RKO (cell line): ENCODE results near the gene ZBTB4.

Experiments
- DNase-seq: peaks from one replicate; pipeline ENCODE4 v3.0.0-alpha.2; 2016; ENCODE audit warnings: low spot score

The ZBTB4 gene

DNA sequence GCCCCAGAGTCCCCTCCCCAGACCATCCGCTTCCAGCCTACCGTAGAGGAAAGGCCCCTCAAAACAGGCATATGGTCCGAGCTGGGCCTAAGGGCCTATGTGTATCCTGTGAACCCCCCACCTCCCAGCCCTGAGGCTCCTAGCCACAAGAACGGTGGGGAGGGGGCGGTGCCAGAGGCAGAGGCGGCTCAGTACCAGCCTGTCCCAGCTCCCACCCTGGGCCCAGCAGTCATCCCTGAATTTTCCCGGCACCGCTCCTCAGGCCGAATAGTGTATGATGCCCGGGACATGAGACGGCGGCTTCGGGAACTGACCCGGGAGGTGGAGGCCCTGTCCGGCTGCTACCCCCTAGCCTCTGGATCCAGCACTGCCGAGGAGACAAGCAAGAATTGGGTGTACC is 58.2 kb downstream of the ZBTB4 start:
- no peak for DNase-seq

DNA sequence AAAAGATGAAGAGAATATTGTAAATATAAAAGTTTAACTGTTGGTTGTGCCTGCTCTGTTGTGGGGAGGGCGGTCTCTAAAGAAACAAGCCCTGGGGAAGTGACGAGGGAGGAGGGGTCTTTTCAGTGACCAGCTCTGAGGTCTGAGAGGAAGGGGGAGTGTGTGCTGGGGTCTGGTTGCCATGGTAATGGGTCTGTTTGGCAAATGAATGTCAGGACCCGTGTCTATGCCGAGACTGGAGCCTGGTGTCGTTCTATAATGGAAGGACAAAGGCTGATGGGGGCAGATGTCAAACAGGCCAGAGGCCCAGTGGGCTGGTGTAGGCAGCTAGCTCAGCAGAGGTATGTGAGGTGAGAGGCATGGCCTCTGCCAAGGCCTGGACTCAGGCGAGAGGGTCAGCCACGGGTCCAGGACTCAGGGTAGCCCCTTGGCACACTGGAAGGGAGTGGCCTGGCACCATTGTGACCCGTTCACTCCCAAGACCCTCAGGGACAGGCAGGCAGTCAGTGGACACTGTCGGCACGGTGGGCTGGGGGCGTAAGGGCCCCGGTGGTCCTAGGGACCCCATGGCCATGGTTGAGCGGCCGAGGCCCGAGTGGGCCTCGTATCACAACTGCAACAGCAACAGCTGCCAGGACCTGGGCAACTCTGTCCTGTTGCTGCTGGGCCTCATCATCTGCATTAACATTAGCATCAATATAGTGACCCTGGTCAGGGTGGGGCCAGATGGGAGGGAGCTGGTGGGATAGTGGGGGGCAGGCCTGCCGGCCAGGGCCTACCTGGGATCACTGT is 59.4 kb downstream of the ZBTB4 start, which contains the start of gene SPEM1:
TSS of gene SPEM1 (plus strand) at position 506 of the 792 bp plus-strand sequence. CDS start at position 567, 61 bp downstream.
- DNase-seq = no peak

DNA sequence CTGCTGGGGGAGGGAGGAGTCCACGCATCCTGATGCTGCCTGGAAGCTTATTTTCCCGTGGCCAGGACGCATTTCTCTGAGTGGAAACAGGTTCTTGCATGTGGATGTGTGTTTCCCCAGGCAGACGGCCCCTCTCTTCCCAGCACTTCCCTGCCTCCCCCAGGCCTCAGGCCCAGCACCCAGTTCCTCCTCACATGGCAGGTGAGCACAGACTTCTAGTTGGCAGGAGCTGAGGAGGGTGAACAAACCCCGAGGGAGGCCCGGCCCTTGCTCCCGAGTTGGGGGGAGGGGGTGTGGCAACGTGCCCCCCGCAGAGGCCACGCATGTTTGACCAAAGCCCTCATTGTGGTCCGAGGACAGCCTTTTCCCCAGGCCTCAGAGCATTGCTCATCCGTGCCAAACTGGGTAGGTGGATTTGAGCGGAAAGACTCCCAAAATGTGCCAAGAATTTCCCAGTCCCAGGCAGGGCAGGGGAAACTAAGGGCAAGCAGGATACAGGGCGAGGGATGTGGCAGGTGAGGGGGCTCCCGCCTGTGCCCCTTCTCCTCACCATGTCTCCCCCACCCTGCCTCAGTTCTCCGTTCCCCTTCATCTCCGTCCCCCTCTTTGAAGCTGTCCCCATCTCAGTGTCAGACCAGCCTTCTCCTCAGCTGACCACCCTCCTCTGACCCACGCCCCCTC is 60.8 kb downstream of the ZBTB4 start:
- DNase-seq = no peak

DNA sequence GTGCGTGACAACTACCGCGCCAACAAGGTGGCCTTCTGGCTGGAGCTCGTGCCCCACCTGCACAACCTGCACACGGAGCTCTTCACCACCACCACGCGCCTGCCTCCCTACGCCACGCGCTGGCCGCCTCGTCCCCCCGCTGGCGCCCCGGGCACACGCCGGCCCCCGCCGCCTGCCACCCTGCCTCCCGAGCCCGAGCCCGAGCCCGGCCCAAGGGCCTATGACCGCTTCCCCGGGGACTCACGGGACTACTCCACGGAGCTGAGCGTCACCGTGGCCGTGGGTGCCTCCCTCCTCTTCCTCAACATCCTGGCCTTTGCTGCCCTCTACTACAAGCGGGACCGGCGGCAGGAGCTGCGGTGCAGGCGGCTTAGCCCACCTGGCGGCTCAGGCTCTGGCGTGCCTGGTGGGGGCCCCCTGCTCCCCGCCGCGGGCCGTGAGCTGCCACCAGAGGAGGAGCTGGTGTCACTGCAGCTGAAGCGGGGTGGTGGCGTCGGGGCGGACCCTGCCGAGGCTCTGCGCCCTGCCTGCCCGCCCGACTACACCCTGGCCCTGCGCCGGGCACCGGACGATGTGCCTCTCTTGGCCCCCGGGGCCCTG is 62.3 kb downstream of the ZBTB4 start:
- no peak for DNase-seq

DNA sequence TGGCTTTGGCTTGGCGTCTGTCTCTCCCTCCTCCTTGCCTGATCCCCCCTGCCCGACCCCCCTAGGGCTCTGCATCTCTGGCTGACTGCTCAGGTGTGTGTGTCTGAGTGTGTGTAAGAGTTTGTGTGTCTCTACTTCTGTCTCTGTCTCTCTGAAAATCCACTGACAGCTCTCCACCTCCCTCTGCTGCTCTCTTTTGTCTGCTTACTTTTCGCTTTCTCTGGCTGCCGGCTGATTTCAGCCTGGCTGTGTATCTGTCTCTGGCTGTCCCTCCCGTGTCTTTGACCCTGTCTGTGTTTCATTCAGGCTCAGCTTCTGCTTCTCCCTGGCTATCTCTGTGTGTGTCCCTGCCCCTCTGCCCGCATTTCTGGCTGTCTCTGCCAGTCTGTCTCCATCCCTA is 63.1 kb downstream of the ZBTB4 start:
- DNase-seq = no peak

DNA sequence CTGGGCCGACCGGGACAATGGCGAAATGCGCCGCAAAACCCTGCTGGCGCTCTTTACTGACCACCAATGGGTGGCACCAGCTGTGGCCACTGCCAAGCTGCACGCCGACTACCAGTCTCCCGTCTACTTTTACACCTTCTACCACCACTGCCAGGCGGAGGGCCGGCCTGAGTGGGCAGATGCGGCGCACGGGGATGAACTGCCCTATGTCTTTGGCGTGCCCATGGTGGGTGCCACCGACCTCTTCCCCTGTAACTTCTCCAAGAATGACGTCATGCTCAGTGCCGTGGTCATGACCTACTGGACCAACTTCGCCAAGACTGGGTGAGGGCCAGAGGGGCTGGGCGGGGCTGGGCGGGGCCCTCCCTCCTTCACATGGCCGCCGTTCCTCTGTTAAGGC is 63.6 kb downstream of the ZBTB4 start:
- DNase-seq = no peak

DNA sequence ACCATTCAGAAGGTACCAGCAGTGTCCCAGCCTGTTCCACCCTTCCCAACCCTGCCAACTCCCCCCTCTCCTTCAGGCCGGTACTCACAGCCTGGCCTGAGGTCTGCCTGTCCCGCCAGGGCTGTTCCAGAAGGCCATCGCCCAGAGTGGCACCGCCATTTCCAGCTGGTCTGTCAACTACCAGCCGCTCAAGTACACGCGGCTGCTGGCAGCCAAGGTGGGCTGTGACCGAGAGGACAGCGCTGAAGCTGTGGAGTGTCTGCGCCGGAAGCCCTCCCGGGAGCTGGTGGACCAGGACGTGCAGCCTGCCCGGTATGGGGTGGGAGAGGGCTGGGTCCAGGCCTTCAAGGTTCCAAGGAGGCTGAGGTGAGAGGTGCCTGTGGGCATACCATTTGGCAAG is 64.6 kb downstream of the ZBTB4 start:
- no peak for DNase-seq

DNA sequence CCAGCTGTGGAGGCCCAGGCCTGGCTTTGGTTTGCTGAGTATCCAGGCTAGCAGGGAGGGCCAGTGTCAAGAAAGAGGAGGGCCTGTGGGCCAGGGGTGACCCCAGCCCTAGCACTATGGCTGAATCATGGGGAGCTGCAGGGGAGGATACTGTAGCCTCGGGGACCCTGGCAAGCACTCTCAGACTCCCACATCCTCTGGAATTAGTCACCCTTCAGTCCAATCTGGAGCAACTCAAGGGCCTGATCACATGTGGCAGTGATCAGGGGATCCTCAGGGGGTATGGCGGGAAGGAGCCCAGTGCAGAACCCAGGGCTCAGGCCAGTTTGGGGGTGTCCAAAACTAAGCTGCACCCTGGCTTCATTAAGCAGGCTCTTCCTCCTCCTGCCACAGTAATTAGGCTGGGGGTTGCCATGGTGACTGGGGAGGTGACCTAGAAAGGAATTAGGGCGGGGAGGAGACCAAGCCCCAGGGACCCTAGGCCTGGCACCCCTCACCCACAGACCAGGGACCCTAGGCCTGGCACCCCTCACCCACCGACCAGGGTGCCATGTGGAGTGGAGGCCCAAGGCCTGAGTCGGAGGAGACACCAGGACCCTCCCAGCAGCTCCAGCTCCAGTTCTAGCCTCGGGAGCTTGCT is 66.0 kb downstream of the ZBTB4 start:
- DNase-seq = no peak

DNA sequence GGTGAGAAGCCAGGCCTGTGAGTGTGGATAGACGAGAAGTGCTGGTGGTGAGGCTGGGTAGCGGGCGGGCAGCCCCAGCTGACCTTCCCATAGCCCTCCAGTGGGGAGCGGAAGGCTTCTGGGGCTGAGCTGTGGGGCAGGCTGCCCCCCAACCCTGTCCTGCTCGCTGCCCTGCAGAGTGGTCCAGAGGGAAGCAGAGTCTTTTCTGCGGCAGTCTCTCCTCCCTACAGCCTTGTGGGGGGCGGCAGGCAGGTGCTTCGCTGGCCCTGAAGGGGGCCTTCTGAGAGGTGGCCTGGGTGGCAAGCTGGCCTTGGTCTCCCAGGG is 68.0 kb downstream of the ZBTB4 start:
- no peak for DNase-seq

DNA sequence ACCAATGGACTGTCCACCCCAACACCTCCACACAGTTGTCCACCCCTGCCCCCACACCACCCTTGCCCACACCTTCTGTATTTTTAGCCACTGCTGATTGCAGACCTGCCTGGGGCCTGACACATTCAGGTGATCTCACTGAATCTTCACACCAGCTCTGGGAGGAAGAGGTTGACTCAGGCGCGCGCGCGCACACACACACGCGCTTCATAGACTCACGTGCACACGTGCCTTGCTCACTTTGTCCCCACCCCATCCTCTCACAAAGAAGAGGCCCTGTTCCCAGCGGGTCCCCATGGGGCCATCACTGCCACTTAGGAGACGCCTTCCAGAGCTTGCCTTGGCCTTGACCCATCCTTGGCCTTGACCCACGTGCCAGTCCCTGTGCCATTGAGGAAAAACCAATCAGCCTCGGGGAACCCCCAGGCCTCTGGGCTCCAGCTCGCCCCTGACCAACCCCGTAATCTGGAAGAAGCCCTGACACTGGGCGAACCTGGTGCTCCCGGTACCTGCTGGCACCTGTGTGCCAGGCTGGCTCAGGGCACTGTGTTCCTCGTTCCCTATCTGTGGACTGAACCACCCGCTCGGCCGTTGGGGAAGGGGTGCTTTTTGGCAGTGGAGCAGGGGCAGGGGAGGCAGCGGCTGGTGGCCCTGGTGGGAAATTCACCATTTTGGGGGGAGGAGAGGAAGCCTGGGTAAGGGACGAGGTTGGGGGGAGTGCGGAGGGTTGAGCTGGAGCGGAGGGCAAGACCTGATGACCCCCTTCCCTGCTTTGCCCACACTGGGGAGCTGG is 68.6 kb downstream of the ZBTB4 start:
- DNase-seq = no peak

DNA sequence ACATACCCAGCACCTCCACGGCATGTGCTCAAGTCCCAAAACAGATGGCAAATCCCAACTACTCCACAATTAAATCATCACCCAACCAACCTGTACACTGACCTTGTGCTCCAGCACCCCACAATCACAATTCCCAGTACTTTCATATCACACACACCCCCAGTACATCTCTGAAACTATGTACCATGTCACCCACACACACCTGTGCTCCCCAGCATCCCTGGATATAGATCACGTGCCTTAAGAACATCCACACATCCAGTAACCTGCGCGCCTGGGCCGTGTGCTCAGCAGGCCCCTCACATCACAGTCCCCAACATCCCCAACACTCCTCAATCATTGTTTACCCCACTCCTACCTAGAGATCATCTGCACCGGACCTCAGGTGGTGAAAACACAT is 69.7 kb downstream of the ZBTB4 start:
- DNase-seq = no peak
